HG02981 (cell line): ENCODE results near the gene POLR3C.

Experiments used
- ATAC-seq: cut with Tn5 transposase; IDR thresholded peaks from one replicate; pipeline ENCODE4 v1.9.1; 2021; ENCODE audit warnings: mild to moderate bottlenecking, moderate library complexity; ENCODE audit not compliant: unreplicated experiment

Gene POLR3C

GRCh38 chr1:145859491-145860023, 35.6 kb downstream of the POLR3C start:
- peak; percentile 60 for ATAC-seq

- ATAC-seq = no peak
These were observed 39.5 kb downstream of the POLR3C start for GRCh38 chr1:145863282-145864018.

GRCh38 chr1:145868232-145868631, 44.2 kb downstream of the POLR3C start:
- ATAC-seq = no peak

GRCh38 chr1:145871994-145872924, 48.3 kb downstream of the POLR3C start:
- ATAC-seq = no peak

- no peak for ATAC-seq
These were observed 50.6 kb downstream of the POLR3C start for GRCh38 chr1:145874646-145875045.

GRCh38 chr1:145877923-145878486, 54.0 kb downstream of the POLR3C start:
- no peak for ATAC-seq

- no peak for ATAC-seq
These were observed 54.7 kb downstream of the POLR3C start for GRCh38 chr1:145878724-145879123.

GRCh38 chr1:145879775-145880174, 55.8 kb downstream of the POLR3C start:
- ATAC-seq = no peak

GRCh38 chr1:145884675-145885074, 60.7 kb downstream of the POLR3C start:
- ATAC-seq = no peak

GRCh38 chr1:145885738-145886287, 61.8 kb downstream of the POLR3C start, which contains the start of gene ANKRD35:
TSS of gene ANKRD35 (minus strand) at chr1:145885866. CDS start at chr1:145885758, 108 bp downstream.
- peak; percentile 100 for ATAC-seq

GRCh38 chr1:145886390-145886789, 62.4 kb downstream of the POLR3C start:
- no peak for ATAC-seq

GRCh38 chr1:145886816-145887215, 62.8 kb downstream of the POLR3C start:
- ATAC-seq = no peak

GRCh38 chr1:145887631-145888030, 63.6 kb downstream of the POLR3C start:
- no peak for ATAC-seq

- no peak for ATAC-seq
These were observed 65.7 kb downstream of the POLR3C start for GRCh38 chr1:145889722-145890121.

- no peak for ATAC-seq
These were observed 67.1 kb downstream of the POLR3C start for GRCh38 chr1:145891143-145891542.

GRCh38 chr1:145891587-145892485, 67.8 kb downstream of the POLR3C start:
- no peak for ATAC-seq

GRCh38 chr1:145892486-145893087, 68.6 kb downstream of the POLR3C start:
- no peak for ATAC-seq

GRCh38 chr1:145893306-145894055, 69.5 kb downstream of the POLR3C start:
- no peak for ATAC-seq
